DND-41 (cell line): ENCODE measurements around the gene LGR4.
"Not testable (repeated sequence)": the region's sequence is repeated elsewhere in the genome, so short reads cannot be mapped to it uniquely, and the experiment has no call there.

Source experiments
- ATAC-seq: fragments of 200-7000 bp; cut with Tn5 transposase; 3 replicates; pipeline ENCODE4 v1.9.1; 2021; ENCODE audit warnings: low read depth; ENCODE audit not compliant: insufficient read depth
- DNase-seq: peaks from one replicate; pipeline ENCODE4 v3.0.0-alpha.2; 2020
- H2AFZ ChIP-seq: 2 replicates; pipeline ENCODE4 v1.6.0; 2012; ENCODE audit warnings: low read depth, low read length
- H3K27ac ChIP-seq: 2 replicates; pipeline ENCODE4 v1.5.1; 2012; ENCODE audit warnings: low read length, inconsistent platforms
- H3K27me3 ChIP-seq: fragments of 200-600 bp; sonication (generic); 2 replicates; pipeline ENCODE4 v1.6.0; 2012; ENCODE audit warnings: low read length, mild to moderate bottlenecking, inconsistent platforms; ENCODE audit not compliant: insufficient read depth, poor library complexity
- H3K36me3 ChIP-seq: 2 replicates; pipeline ENCODE4 v1.5.1; 2012; ENCODE audit warnings: low read length, inconsistent platforms; ENCODE audit not compliant: insufficient read depth
- H3K4me1 ChIP-seq: 2 replicates; pipeline ENCODE4 v1.5.1; 2012; ENCODE audit warnings: mild to moderate bottlenecking, low read length; ENCODE audit not compliant: insufficient read depth
- H3K4me2 ChIP-seq: 2 replicates; pipeline ENCODE4 v1.6.0; 2012; ENCODE audit warnings: mild to moderate bottlenecking, moderate library complexity, low read length, inconsistent platforms; ENCODE audit not compliant: insufficient read depth
- H3K4me3 ChIP-seq, 2 experiments: fragments of 200-600 bp in 1 of 2; shearing (Covaris generic) in 1 of 2; 2 replicates each; pipeline ENCODE4 v1.5.1; 2012 to 2016; ENCODE audit warnings: inconsistent platforms in 2 of 2, low read length in 2 of 2, mild to moderate bottlenecking in 2 of 2, low read depth in 1 of 2, moderate library complexity in 1 of 2
- H3K79me2 ChIP-seq: 2 replicates; pipeline ENCODE4 v1.6.0; 2012; ENCODE audit warnings: low read length, inconsistent platforms; ENCODE audit not compliant: insufficient read depth
- H3K9ac ChIP-seq: 2 replicates; pipeline ENCODE4 v1.6.0; 2012; ENCODE audit warnings: low read depth, mild to moderate bottlenecking, inconsistent platforms, low read length, moderate library complexity
- H3K9me3 ChIP-seq: 2 replicates; pipeline ENCODE4 v1.5.1; 2012; ENCODE audit warnings: low read length, moderate library complexity, mild to moderate bottlenecking, inconsistent platforms; ENCODE audit not compliant: insufficient read depth, severe bottlenecking
- H4K20me1 ChIP-seq: 2 replicates; pipeline ENCODE4 v1.6.0; 2012; ENCODE audit warnings: low read length; ENCODE audit not compliant: insufficient read depth
- CTCF ChIP-seq: IDR thresholded peaks from 2 replicates; pipeline ENCODE4 v1.5.1; 2012; ENCODE audit warnings: borderline replicate concordance, low read length, moderate library complexity, mild to moderate bottlenecking; ENCODE audit not compliant: poor library complexity, severe bottlenecking; ENCODE audit errors: extremely low read depth
- EZH2 ChIP-seq: IDR thresholded peaks from 3 replicates; pipeline ENCODE4 v1.6.1; 2012; ENCODE audit warnings: borderline replicate concordance, low read depth, mild to moderate bottlenecking, moderate library complexity, low read length, inconsistent platforms; ENCODE audit not compliant: severe bottlenecking

Gene LGR4

GRCh38 chr11:27452147-27452546 is 20.4 kb downstream of the LGR4 start:
- Histone ChIP-seq H3K27ac (no peak overlapping the region), H3K4me2 (no peak overlapping the region), H3K4me1 (no peaks in the 10 kb centered on the region), H3K9me3 (no peaks in the 10 kb centered on the region), H4K20me1 (no peaks in the 10 kb centered on the region), H3K27me3 (no peaks in the 10 kb centered on the region), H3K36me3 (no peaks in the 10 kb centered on the region), H3K4me3 (no peak overlapping the region), H2AFZ (no peak overlapping the region), H3K79me2 (no peaks in the 10 kb centered on the region), H3K9ac (no peak overlapping the region)
- DNase-seq (no peak), ATAC-seq (no peak)
- TF ChIP-seq CTCF: no peak
- no peak for TF ChIP-seq EZH2

- Histone ChIP-seq H4K20me1 (no peaks in the 10 kb centered on the region), H3K27ac (no peak overlapping the region), H3K4me3 (no peak overlapping the region), H3K4me2 (no peak overlapping the region), H3K9me3 (no peaks in the 10 kb centered on the region), H3K27me3 (no peaks in the 10 kb centered on the region), H3K9ac (no peak overlapping the region), H3K36me3 (no peaks in the 10 kb centered on the region), H3K79me2 (no peaks in the 10 kb centered on the region), H2AFZ (no peak overlapping the region), H3K4me1 (no peaks in the 10 kb centered on the region)
- TF ChIP-seq EZH2 (no peak), CTCF (no peak)
- ATAC-seq: no peak
- no peak for DNase-seq
Measured at GRCh38 chr11:27451244-27451965, 21.2 kb downstream of the LGR4 start.

- DNase-seq, H3K9ac ChIP-seq, H3K4me3 ChIP-seq, ATAC-seq, H3K4me2 ChIP-seq, H2AFZ ChIP-seq, H3K9me3 ChIP-seq, H3K36me3 ChIP-seq, H3K27me3 ChIP-seq, H4K20me1 ChIP-seq, H3K79me2 ChIP-seq, H3K4me1 ChIP-seq, H3K27ac ChIP-seq: not testable (repeated sequence)
Measured at GRCh38 chr11:27448184-27448540, 24.4 kb downstream of the LGR4 start.

GRCh38 chr11:27447288-27448183 is 25.1 kb downstream of the LGR4 start:
- H3K4me3 ChIP-seq: no peak overlapping the region
- ATAC-seq (no peak), DNase-seq (no peak)
- no peaks in the 10 kb centered on the region for H3K27me3 ChIP-seq
- no peaks in the 10 kb centered on the region for H4K20me1 ChIP-seq
- no peaks in the 10 kb centered on the region for H3K36me3 ChIP-seq
- H3K79me2 ChIP-seq: no peaks in the 10 kb centered on the region
- no peak for TF ChIP-seq CTCF
- no peak for TF ChIP-seq EZH2
- H3K27ac ChIP-seq: no peak overlapping the region
- H3K9me3 ChIP-seq: no peaks in the 10 kb centered on the region
- H3K4me1 ChIP-seq: no peaks in the 10 kb centered on the region
- H3K4me2 ChIP-seq: no peak overlapping the region
- H3K9ac ChIP-seq: no peak overlapping the region
- no peak overlapping the region for H2AFZ ChIP-seq
